ENCODE data around the gene TTC39A.

DNA sequence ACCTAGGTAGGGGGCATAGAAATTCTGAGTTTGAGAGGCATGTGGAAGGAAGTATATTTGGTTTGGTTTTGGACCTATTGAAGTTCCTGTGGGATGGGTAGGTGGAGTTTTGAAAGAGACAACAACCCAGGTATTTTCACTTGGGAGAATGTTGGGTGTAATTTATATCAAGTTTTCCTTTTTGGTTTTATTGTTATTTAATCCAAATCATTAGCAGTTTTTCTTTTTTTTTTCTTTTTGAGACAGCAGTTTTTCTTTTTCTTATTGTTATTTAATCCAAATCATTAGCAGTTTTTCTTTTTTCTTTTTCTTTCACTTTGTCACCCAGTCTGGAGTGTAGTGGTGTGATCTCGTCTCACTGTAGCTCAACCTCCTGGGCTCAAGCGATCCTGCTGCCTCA, 64.2 kb downstream of the TTC39A start:
- TF ChIP-seq ZNF384 (IDR thresholded peaks at IDR 0.05) (no peak), FOXM1 (IDR thresholded peaks at IDR 0.05; ENCODE audit: borderline replicate concordance) (no peak), BHLHE40 (IDR thresholded peaks at IDR 0.05; ENCODE audit: borderline replicate concordance) (no peak), HDGF (IDR thresholded peaks at IDR 0.05; ENCODE audit: borderline replicate concordance) (no peak), ARNT (IDR thresholded peaks at IDR 0.05) (no peak), FOXK2 (IDR thresholded peaks at IDR 0.05) (no peak), NFRKB (IDR thresholded peaks at IDR 0.05) (no peak), SP1 (IDR thresholded peaks at IDR 0.05) (no peak), FOXA1 (IDR thresholded peaks at IDR 0.05) (no peak), CTBP1 (IDR thresholded peaks at IDR 0.05; ENCODE audit: borderline replicate concordance) (no peak)
- TF ChIP-seq, protein P1, sequence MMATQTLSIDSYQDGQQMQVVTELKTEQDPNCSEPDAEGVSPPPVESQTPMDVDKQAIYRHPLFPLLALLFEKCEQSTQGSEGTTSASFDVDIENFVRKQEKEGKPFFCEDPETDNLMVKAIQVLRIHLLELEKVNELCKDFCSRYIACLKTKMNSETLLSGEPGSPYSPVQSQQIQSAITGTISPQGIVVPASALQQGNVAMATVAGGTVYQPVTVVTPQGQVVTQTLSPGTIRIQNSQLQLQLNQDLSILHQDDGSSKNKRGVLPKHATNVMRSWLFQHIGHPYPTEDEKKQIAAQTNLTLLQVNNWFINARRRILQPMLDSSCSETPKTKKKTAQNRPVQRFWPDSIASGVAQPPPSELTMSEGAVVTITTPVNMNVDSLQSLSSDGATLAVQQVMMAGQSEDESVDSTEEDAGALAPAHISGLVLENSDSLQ (IDR thresholded peaks at IDR 0.05), result no peak

Data from HEK293T (cell line).